GM19351 (cell line): ENCODE measurements around the gene PRSS22.
"Not testable (repeated sequence)": the region's sequence is repeated elsewhere in the genome, so short reads cannot be mapped to it uniquely, and the experiment has no call there.

ENCODE experiments used
- ATAC-seq: cut with Tn5 transposase; IDR thresholded peaks from one replicate; pipeline ENCODE4 v1.9.1; 2021; ENCODE audit warnings: mild to moderate bottlenecking, moderate library complexity; ENCODE audit not compliant: unreplicated experiment

Gene PRSS22, protein sequence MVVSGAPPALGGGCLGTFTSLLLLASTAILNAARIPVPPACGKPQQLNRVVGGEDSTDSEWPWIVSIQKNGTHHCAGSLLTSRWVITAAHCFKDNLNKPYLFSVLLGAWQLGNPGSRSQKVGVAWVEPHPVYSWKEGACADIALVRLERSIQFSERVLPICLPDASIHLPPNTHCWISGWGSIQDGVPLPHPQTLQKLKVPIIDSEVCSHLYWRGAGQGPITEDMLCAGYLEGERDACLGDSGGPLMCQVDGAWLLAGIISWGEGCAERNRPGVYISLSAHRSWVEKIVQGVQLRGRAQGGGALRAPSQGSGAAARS

DNA sequence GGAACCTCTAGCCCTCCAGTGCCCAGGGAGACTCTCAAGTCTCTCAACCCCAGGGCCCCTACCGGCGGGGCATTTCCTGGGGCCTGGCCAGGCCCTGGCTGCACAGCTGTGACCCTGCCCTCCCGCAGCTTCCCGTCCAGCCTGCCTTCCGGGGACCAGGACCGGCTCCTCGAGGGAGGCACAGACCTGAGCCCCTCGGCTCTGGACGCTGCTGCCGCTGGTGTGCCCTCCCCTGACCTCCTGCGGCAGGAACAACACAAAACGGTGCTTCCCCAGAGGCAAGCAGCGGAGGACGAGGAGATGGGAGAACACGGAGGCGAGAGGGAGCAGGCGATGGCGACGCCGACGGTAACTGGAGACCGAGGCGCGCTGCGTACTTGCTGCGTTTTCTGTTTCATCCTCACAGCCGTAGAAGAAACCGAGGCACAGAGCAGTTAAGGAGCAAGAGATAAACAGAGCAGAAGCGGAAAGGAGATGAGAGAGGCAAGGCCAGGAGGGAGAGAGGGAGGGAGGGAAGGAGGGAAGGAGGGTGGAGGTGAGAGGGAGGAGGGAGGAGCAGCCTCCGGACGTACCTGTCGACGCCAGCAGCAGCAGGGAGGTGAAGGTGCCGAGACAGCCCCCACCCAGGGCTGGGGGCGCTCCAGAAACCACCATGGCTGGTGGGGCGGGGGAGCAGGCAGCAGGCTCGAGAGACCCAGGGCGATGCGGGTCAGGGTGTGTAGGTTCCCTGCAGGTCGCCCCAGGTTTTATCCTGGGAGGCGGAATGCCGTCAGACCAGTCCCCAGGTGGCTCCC is at the start of gene PRSS22:
TSS of gene PRSS22 (minus strand) at position 720 of the 794 bp plus-strand sequence. CDS start at position 654, 66 bp downstream.
- ATAC-seq, result no peak

GRCh38 chr16:2907084-2907753 is 49.2 kb upstream of the PRSS22 start:
- ATAC-seq, result not testable (repeated sequence)

GRCh38 chr16:2905988-2906387 is 48.0 kb upstream of the PRSS22 start:
- no peak for ATAC-seq

DNA sequence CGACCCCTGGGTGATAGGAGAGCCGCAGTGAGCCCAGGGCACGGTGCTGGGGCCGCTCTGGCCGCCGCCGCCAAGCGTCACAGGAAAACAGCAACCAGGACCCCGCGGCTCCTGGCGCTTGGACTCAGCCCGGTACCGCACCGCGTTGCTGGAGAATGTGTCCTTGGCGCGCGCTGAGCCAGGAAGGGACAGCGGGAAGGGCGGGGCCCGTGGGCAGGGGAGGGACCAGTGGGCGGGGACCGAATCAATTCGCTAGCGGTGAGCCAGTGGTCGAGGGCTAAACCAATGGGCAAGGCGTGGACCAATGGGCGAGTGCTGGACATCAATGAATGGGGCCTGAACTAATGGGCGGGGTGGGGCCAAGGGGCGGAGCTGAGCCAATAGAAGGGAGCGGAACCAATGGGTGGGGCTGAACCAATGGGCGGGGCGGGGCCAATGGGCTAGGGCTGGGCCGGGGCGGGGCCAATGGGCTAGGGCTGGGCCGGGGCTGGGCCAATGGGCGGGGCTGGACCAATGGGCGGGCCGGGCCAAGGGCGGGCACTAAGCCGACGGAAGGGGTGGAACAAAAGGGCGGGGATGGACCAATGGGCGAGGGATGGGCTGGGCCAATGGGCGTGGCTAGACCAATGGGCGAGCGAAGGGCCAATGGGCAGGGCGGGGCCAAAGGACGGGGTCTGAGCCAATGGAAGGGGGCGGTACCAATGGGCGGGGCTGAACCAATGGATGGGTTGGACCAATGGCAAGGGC is 47.4 kb upstream of the PRSS22 start:
- ATAC-seq, result peak; percentile 73

GRCh38 chr16:2904922-2905240 is 46.9 kb upstream of the PRSS22 start:
- no peak for ATAC-seq

- peak; percentile 50 for ATAC-seq
Measured at GRCh38 chr16:2904100-2904921, 46.3 kb upstream of the PRSS22 start.

- ATAC-seq, result no peak
Measured at GRCh38 chr16:2902337-2903130, 44.6 kb upstream of the PRSS22 start.

DNA sequence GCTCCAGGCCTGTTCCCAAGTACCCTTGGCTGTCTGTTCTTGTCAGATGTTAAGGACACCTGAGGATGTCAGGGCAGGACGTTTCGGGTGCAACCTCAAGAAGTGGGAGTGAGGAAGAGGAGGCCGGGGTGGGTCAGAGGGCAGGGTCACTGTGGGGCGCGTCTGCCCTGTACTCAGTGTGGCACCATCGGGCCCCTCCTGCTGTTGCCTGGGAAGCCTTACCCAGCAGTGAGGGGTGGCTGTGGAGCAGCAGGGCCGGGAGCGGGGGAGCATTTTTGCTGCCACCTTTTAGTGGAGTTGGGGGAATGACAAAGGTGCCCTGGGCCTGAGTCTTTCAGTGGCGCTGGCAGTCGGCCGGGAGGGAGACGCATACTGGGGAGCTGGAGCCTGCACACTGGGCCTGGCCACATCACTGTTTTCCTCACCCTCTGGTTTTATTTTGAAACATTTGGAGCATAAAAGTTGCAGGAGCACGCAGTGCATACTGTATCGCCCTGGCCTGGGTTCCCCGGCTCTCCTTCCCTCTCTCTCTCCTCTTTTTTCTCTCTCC is 42.6 kb upstream of the PRSS22 start:
- ATAC-seq, result no peak

GRCh38 chr16:2899564-2900072 is 41.6 kb upstream of the PRSS22 start:
- no peak for ATAC-seq

- no peak for ATAC-seq
Measured at GRCh38 chr16:2898831-2899563, 41.0 kb upstream of the PRSS22 start.

- no peak for ATAC-seq
Measured at GRCh38 chr16:2897110-2897509, 39.1 kb upstream of the PRSS22 start.

- no peak for ATAC-seq
Measured at GRCh38 chr16:2896480-2897010, 38.6 kb upstream of the PRSS22 start.

DNA sequence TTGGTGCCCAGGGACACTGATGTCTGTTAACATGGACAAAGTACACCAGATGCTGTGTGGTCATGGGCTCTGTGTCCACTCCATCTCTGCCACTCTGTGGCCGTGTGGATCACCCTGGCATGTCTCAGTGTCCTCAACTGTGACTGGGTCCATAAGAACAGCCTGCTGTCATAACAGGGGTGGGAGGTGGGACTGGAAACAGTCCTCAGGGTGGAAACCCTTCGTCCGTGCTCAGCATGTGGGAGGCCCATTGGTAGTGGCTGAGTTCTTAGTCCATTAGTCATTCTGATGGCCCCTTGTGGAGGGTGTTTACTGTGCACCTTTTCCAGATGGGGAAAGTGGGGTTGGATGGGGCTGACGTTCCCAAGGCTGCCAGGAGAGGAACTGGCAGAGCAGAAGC is 37.8 kb upstream of the PRSS22 start:
- ATAC-seq, result no peak

GRCh38 chr16:2894231-2894630 is 36.3 kb upstream of the PRSS22 start:
- ATAC-seq, result no peak

DNA sequence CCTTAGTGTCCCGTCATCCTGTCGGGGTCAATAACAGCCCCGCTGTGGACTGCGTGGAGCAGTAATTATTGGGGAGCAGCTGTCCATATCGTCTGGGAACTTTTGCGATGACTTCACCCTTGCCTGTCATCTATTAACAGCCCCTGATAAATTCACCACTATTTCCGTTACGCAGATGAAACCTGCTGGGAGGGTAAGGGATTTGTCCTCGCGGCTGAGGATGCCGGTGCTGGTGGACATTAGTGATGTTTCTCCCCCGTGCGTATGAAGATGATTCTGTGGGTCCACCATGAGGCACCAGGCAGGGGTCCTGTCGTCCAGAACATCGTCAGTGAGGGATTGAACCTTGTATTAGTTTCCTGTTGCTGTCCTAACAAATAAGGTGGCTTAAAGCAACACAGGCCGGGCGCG is 26.1 kb upstream of the PRSS22 start:
- no peak for ATAC-seq

- no peak for ATAC-seq
Measured at GRCh38 chr16:2883458-2883908, 25.5 kb upstream of the PRSS22 start.

DNA sequence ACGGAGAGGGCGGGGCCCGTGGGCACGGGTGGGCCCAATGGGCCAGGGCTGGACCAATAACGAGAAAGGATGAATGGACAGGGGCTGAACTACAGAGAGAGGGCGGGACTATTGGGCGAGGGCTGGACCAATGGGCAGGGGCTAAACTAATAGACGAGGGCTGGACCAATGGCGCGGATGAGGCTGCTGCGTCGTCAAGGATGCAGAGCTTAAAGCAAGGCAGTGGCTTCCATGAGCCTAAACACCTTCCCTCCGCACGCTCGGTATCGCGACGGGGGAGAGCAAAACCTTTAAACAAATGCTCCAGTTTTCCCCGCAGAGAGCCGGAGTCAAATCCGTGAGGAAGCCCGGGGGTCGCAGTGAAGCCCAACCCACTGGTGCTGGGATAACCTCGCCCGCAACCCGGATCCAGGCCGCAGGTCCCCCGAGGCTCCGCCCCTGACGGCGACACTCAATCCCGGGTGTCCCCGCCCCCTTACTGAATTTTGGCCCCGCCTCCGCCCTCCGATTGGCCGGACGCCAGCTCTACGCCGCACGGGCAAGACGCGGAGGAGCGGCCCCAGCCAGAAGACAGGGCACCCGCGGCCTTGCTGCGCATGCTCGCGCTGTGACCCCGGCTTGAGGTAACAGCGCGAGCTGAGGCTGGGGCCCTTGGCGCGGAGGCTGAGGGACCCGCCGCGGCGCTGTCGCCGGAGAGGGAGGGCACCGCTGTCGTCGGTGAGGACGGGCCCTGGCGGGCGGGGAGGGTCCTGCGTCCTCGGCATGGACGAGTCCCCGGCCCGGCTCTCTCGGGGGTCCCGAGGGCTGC is 24.9 kb upstream of the PRSS22 start, which contains the start of gene FLYWCH2:
TSS of gene FLYWCH2 (plus strand) at position 566 of the 808 bp plus-strand sequence. CDS start 13,235 bp downstream, outside the sequence.
- peak; percentile 92 for ATAC-seq
